Right ventricle myocardium inferior (tissue), 1 donor: ENCODE data around the gene CDKN1C. TPM values are rescaled to one million over a fixed set of nuclear protein-coding genes. Genes with fewer than 3 reads are reported as not detected.

Experiments
- ATAC-seq: fragments of 200-7000 bp; cut with Tn5 transposase; one replicate; pipeline ENCODE4 v1.9.1; 2020; ENCODE audit warnings: mild to moderate bottlenecking, moderate library complexity
- DNase-seq: peaks from one replicate; pipeline ENCODE4 v3.0.0; 2021; ENCODE audit errors: missing footprints
- intact Hi-C: fragments of 100-400 bp; cut with DNase I; formaldehyde crosslinking; loops from one replicate; pipeline ENCODE4 v1.11.0; 2022
- total RNA-seq: library from RNA; stranded (reverse); fragmentation: NEBNext Ultra II Directional; extraction: Animal tissue kit (Norgen Biotek cat#: 25700); gene quantifications from one replicate; pipeline ENCODE4 v1.2.1, GENCODE V29; 2021
- donor health status: DM: no; HTN: yes; CAD: no; lungs with severe emphysema.

The CDKN1C gene
- total RNA-seq, 1 donor from 2014 or later = 40.0 TPM

- ATAC-seq (no peak), DNase-seq (no peak)
- intact Hi-C loops = no loop called here
Measured at GRCh38 chr11:2841411-2842190, 44.0 kb downstream of the CDKN1C start.

GRCh38 chr11:2839395-2839943 lies 46.1 kb downstream of the CDKN1C start:
- intact Hi-C loops = no loop called here
- ATAC-seq (no peak), DNase-seq (no peak)

GRCh38 chr11:2838676-2839294 lies 46.8 kb downstream of the CDKN1C start:
- intact Hi-C loops = no loop called here
- DNase-seq = peak; percentile 42
- ATAC-seq = no peak

- intact Hi-C loops = no loop called here
- ATAC-seq = no peak
- no peak for DNase-seq
Measured at GRCh38 chr11:2838091-2838490, 47.5 kb downstream of the CDKN1C start.

- no peak for DNase-seq
- intact Hi-C loops = no loop called here
- no peak for ATAC-seq
Measured at GRCh38 chr11:2837651-2838050, 47.9 kb downstream of the CDKN1C start.

GRCh38 chr11:2837096-2837601 lies 48.4 kb downstream of the CDKN1C start:
- ATAC-seq = peak; percentile 79
- intact Hi-C loops = no loop called here

GRCh38 chr11:2836315-2837095 lies 49.1 kb downstream of the CDKN1C start:
- ATAC-seq = no peak
- intact Hi-C loops = no loop called here

More at GRCh38 chr11:2837096-2837601, 48.4 kb downstream of the CDKN1C start:
- DNase-seq = peak; percentile 82

GRCh38 chr11:2835751-2836150 lies 49.8 kb downstream of the CDKN1C start:
- intact Hi-C loops = no loop called here
- DNase-seq = no peak
- ATAC-seq = no peak

More at GRCh38 chr11:2836315-2837095, 49.1 kb downstream of the CDKN1C start:
- no peak for DNase-seq

GRCh38 chr11:2835296-2835695 lies 50.3 kb downstream of the CDKN1C start:
- intact Hi-C loops = no loop called here
- no peak for DNase-seq
- no peak for ATAC-seq

GRCh38 chr11:2834503-2835273 lies 50.9 kb downstream of the CDKN1C start:
- DNase-seq (peak; percentile 32), ATAC-seq (no peak)
- intact Hi-C loops = no loop called here

- intact Hi-C loops = no loop called here
- ATAC-seq (no peak), DNase-seq (peak; percentile 51)
Measured at GRCh38 chr11:2833716-2834502, 51.7 kb downstream of the CDKN1C start.

Other genes starting within 250 kb of the CDKN1C start
- 0.32 TPM for gene KCNQ1OT1, start 185.8 kb downstream of the CDKN1C start, total RNA-seq
- 0.65 TPM for gene PHLDA2, start 43.6 kb upstream of the CDKN1C start, total RNA-seq
- gene NAP1L4, start 106.6 kb upstream of the CDKN1C start, total RNA-seq = 168 TPM
- gene CARS1, start 171.6 kb upstream of the CDKN1C start, total RNA-seq = 17.2 TPM